GM12872 (cell line): ENCODE measurements around the gene STEAP1B.

Experiments used
- TF ChIP-seq, protein P1 (sequence below): IDR thresholded peaks from 3 replicates; pipeline ENCODE4 v1.5.1; 2011; ENCODE audit warnings: low read depth, mild to moderate bottlenecking, low read length, moderate library complexity; ENCODE audit not compliant: insufficient read depth

The STEAP1B gene

GRCh38 chr7:22477262-22477661 lies 22.7 kb downstream of the STEAP1B start:
- TF ChIP-seq, protein P1, sequence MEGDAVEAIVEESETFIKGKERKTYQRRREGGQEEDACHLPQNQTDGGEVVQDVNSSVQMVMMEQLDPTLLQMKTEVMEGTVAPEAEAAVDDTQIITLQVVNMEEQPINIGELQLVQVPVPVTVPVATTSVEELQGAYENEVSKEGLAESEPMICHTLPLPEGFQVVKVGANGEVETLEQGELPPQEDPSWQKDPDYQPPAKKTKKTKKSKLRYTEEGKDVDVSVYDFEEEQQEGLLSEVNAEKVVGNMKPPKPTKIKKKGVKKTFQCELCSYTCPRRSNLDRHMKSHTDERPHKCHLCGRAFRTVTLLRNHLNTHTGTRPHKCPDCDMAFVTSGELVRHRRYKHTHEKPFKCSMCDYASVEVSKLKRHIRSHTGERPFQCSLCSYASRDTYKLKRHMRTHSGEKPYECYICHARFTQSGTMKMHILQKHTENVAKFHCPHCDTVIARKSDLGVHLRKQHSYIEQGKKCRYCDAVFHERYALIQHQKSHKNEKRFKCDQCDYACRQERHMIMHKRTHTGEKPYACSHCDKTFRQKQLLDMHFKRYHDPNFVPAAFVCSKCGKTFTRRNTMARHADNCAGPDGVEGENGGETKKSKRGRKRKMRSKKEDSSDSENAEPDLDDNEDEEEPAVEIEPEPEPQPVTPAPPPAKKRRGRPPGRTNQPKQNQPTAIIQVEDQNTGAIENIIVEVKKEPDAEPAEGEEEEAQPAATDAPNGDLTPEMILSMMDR = no peak

GRCh38 chr7:22476824-22477223 lies 23.2 kb downstream of the STEAP1B start:
- TF ChIP-seq, protein P1 = no peak

- TF ChIP-seq, protein P1 = no peak
Observed at GRCh38 chr7:22474645-22475044, 25.3 kb downstream of the STEAP1B start.

- TF ChIP-seq, protein P1 = no peak
Observed at GRCh38 chr7:22470981-22471380, 29.0 kb downstream of the STEAP1B start.

DNA sequence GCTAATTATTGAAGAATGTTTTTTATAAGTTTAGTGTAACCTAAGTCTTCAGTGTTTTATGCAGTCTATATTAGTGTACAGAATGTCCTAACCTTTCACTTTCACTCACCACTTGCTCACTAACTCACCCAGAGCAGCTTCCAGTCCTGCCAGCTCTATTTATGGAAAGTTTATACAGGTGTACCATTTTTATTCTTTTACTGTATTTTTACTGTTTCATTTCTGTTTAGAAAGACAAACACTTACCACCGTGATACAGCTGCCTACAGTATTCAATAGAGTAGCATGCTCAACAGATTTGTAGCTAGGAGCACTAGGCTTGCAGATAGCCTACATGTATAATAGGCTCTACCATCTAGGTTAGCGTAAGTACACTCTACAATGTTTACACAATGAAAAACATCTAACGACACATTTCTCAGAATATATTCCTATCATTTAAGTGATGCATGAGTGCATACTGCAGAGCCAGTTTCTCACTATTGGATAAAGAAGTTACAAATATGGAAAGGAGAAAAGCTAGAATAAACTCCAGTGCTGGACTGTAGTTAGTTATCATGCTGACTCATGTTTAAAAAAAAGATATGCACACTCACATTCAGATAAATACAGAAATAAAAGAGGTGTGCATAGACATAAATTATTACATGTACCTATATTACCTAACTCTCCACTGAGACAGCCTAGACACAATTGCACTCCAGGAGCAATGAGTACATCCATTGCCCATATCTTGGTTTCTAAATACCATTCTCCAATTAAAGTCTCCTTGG lies 30.4 kb downstream of the STEAP1B start:
- TF ChIP-seq, protein P1 = no peak

DNA sequence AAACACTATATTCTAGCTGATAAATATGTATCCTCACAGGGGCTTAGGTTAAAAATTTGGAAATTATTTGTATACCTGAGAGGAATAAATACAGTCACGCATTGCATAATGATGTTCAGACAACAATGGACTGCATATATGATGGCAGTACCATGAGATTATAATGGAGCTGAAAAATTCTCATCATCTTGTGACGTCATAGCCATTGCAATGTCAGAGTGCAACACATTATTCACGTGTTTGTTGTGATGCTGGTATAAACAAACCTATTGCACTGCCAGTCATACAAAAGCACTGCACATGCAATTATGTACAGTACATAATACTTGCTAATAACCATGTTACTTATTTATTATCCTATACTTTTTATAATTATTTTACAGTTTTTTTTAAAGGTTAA lies 31.4 kb downstream of the STEAP1B start:
- TF ChIP-seq, protein P1 = no peak

DNA sequence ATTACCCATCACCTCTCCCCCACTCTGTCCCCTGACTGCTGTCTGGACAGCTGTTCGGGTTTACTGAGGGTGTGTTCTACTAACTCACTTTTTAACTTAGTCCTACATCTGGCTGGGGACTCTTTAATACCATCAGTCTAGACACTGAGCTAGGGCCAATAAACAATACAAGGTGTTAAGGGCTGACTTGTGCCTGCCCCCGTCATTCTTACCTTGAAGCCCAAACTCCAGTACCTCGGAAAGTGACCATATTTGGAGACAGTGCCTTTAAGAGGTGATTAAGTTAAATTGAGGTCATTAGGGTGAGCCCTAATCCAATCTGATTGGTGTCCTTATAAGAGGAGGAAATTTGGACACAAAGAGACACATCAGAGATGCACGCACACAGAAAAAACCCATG lies 35.7 kb downstream of the STEAP1B start:
- TF ChIP-seq, protein P1 = no peak
